Eye (tissue), 1 donor: ENCODE measurements around the gene HMCN1.

Source experiments
- DNase-seq: peaks from one replicate; pipeline ENCODE4 v3.0.0-alpha.2; 2015

HMCN1 gene

DNA sequence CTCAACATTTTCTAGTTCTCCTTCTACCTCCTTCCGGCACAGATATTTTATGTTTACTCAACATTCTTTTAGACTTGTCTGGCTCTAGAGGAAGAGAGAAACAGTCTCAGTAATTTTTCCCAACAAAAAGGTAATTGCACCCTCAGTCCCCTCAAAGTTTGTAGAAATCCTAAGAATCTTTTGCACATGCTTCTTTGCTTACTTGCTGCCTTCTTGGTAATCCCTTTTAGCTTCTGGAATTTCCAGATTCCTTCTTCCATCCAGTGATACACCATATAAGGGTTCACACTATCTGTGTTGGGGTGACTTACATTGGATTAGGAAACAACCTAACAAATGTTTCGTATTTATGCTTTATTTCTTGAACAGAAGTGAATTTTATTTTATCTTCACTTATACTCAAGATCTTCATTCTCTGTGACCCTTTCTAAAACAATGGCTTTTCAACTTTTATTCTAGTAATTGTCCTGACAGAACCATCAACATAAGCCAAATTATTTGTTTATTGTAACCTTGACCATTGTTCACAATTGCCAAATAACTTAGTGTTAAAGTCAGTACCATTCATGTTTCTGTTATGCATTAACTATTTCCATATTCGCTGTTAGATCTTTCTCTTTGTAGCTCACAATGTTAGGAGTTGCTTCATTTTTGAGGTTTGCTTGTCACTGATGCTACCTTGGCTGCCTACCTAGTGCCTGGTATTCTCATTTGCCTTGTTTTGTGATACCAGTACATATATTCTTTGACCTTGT, 238.1 kb downstream of the HMCN1 start:
- DNase-seq: no peak

DNA sequence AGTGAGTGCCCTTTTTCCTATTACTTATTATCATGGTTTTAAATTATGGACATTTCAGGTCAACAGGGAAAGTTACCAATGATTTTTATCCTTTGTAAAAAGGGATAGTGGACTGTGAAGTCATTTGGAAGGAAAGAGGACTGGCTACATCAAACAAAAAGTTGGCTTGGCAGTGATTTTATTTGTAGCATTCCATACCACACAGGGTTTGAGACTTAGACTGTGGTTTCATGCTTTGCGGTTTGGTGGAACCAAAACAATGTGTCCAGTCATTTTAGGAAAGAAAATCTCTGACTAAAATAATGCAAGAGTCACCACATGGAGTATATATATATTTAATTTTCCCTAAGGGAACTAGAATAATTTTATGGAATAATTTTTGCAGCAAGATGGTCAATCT, 239.5 kb downstream of the HMCN1 start:
- DNase-seq: peak; percentile 52

DNA sequence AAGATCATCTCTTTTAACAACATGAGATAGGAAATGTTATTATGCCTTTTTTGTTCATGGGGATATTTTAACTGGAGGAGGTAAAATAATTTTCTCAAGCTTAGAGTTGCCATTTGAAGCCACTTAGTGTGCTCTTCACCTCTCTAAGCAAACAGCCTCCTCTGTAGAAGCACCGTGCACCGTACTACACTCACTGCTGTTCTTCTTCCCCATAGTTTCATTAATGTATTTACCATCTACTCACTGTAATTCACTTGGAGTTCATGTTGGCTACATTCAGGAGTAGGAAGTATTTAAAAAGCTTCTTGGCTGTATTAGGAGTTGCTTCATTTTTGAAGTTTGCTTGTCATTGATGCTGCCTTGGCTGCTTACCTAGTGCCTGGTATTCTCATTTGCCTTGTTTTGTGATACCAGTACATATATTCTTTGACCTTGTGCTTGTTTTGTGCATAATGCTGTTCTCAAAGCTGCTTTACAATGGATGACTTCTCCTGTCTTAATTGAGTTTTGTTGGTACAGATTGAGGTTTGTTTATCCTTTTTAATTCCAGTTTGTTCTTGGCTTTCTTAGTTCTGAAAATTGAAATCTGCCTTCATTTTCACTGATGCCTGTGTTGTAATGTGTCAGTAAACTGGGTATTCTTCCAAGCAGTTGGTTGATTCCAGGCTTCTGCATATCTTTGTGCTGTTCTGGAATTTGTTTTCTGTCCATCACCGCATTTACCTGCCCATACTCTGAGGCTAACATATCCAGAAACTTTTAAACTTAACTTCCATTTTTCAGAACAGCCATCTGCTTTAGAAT, 240.4 kb downstream of the HMCN1 start:
- no peak for DNase-seq

DNA sequence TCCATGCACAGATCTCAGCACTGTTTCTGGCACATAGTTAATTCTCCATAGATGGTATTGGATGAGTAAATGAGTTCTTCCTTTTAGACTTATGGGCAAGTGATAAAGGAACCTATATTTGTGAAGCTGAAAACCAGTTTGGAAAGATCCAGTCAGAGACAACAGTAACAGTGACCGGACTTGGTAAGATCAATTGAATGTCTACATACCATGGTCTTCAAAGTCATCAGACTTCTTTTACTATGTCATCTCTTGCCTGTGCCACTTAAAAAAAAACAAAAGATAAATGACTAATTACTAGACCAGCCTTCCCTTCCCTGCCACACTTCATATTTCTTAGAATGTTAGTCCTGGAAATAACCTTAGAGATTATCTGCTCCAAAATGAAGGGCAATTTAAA, 246.7 kb downstream of the HMCN1 start:
- DNase-seq: no peak

DNA sequence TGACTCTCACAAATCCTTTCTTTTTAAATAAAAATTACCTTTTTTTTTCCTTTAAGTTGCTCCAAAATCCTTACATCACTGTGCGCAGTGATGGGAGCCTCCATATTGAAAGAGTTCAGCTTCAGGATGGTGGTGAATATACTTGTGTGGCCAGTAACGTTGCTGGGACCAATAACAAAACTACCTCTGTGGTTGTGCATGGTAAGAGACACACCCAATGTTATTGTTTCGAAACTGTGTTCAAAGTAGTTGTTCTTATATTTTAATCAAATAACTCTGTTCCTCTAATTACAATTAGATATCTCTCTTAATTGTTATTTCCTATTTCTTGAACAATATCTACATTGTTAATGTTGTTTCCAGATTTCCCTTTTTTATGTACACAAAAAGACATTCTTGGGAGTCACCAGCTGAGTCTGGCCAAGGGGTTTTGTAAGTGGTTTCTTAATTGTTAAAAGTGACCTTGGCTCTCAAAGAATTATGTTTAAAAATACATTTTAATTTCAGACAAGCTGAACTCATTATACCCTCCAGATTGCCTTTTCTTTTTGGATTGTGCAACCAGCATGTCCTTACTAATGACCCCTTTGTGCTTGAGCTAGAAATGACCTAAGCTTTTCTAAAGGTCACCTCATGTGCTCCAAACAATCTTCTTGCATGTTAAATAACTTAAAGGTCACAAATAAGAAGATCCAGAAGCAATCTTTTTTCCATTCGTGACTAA, 250.1 kb downstream of the HMCN1 start:
- peak; percentile 61 for DNase-seq

DNA sequence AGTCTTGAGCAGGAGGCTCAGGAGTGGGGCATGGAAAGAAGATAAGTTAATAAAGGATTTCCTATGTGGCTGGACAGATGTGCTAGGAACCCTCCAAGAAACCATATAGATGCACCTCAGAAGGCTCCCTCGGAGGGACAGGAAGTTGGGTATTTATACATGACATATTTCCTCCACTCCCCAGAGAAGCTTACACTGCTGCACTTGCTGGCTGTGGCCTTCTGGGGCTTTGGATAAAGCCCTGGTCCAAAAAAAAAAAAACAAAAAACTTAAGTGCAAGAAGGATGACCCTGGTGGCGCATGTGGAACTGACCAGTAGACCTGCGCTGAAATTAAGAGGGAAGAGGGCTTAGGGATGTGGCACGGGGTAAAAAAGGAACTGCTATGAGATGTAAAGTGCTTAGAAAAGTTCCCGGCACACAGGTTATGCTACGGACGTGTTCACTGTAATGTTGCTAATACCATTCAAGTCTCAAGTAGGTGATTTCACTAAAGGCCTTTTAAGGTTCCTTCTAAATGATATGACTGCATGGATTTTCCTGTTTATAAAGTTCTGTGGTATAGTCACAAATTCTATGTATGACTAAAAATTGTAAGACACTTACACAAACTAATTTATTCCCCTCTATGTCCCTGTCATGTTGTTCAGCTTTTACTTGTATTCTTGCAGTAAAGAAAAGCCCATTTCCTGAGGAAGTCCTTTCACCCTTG, 253.6 kb downstream of the HMCN1 start:
- no peak for DNase-seq

DNA sequence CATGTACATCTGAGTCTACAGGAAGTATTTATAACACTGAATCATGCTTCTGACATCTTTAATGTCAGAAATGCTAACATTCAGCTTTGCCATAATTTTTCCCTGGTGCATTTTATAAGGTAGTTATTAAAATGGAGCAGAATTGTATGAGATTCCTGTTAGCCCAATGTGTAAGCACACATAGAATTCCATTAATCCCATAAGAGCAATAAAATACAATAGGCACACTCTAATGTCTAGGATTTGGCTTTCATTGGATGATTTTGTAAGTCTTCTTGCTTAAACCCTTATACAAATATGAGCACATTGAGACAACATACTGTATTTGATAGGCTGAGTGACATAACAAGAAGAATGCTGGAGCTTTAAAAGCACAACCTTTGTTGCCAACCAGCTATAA, 256.4 kb downstream of the HMCN1 start:
- no peak for DNase-seq

DNA sequence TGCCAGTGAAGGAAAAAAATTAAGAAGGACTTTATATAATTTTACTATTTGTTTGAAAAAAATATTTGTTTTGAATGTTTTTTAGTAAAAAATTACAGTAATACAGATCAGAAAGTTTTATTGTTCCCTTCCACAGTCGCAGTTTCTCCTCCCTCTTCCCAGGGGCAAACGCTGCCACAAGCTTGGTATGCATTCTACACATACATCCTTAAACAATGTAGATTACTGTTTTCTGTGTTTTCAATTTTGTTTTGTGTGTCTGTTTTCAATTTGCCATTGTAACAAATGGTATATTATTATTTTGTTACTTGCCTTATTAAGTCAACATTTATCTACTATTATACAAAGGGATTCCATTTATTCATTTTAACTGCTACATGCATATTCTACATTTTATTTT, 257.1 kb downstream of the HMCN1 start:
- no peak for DNase-seq

DNA sequence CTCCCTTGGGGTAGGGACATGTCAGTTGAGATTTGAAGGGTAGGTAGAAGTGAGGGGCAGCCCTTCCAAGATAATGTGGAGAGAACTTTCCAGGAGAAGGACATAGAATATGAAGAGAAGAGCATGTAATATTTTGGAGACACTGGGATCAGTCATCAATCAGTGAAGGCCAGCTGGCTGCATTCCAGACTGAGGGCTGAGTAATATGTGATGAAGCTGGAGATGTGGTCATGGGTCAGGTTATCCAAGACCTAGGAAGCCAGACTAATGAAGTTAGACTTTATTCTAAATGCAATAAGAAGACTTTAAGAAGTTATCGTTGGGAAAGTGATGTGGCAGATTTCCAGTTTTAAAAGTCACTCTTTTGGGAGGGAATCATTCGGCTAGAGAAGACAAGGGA, 262.0 kb downstream of the HMCN1 start:
- no peak for DNase-seq

DNA sequence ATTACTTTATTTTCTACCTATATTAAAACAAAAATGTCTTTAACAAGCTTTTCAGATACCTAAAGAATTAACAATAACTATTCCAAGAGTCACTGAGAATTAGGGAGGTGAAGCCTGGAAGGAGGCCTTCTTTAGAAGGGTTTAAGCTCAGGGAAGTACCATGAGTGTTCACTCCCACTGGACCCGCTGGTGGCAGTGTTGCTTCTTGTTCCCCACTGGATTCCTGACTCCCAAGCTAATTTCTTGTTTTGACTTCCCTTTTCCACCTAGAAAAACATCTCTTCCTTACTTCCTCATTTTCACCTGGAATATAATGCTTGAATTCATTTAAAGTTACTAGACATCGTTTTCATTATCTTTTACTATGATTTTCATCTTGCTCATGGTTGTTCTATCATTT, 264.2 kb downstream of the HMCN1 start:
- DNase-seq: no peak

DNA sequence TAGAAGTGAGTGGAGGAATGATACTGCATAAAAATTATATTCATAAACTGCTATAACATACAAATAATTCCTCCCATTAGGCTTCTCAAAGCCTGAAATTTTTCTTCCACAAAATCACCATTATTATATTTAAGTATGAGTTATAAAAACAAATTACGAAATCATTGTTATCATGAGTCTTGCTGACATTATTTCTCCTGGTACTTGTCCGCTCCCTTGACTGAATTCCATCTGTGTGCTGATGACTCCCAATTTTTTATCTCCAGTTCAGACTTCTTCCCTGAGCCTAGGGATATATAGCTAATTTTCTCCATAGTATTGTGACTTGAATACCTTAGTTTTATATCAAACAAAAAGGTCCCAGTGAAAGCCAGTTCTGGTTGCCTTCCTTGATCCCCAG, 268.2 kb downstream of the HMCN1 start:
- DNase-seq: no peak

DNA sequence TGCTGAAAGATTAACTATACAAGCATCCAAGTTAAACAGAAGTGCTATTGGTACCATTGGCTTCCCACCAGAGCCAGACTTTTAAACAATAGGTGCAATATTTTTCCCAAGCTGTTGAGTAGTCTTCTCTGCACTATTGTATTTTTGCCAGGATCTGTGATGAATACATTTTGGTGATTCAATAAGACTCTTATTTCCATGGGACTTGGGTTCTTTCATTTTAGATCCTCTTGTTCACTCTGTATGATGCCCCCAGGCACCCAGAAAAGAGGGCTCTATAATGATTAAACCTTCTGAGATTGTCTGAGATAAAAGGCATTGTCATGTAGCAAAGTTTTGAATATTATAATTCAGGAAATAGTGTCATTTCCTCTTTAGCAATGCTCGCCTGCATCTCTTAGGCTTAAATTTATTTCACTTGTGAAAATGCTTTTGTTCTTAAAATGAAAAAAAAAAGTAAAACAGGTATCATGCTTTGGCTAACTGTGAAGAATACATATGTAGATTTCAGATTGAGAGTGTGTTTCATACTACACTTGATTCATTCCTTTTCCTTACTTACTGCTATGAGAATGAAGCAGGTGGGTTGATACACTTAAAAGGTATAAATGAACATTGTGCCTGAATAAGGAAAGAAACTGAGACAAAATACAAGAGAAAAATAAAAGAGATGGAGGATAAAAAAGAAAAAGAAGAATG, 275.0 kb downstream of the HMCN1 start:
- no peak for DNase-seq

DNA sequence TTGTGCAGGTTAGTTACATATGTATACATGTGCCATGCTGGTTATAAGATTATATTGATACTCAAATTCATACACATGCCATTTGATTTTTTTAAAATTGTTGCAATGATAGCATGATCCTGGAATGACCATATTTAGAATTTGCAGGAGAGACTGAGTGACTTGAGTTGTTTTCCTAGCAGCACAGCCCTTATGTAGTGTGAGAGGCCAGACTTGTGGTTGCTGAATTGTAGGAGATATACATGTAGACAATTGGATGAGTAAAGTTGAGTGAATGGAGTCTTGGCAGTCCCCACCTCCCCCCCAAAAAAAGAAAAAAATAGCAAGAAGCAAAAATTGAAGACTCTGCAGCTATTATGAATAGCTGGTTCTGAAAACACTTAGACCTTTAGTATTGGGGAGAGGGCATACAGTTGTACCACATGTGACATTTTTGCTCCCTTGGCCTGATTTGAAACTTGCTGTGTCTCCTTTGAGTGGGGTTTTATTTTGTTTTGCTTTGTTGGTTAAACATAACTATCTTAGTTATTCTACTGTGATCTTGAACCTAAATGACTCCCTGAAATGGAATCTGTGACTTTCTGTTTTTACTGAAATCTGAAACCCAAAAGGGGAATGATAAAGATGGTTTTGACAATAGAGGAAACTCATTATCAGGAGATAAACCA, 280.3 kb downstream of the HMCN1 start:
- DNase-seq: no peak

DNA sequence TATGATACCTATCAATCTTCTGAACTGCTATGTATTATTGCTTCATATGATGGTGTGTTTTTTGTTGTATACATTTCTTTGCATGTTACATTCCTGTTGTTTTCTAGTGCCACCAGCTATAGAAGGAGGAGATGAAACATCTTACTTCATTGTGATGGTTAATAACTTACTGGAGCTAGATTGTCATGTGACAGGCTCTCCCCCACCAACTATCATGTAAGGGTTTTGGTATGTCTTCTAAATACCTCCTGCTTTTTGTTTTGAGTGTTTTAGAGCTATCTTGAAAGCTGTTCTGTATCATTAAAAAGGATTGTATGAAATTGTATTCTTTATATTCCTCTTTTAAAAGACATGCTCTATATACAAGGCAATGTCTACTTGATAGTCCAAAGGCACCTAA, 282.7 kb downstream of the HMCN1 start:
- no peak for DNase-seq

DNA sequence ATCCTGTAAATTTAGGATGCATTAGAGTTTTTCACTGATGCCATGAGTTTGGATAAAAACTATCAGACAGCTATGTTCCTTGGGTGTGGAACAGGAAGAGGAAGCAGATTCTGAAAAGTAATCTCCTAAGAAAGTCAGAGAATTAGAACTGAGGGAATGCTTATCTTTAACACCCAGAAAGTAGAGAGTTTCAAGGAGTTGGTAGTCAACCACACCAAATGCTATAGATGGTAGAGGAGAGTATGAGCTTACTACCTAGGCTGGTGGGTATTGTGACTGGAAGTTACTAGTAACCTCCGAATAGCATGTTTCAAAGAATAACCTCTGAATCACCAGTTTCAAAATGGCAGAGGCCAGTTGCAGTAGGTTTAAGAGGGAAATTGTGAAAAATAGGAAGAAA, 288.0 kb downstream of the HMCN1 start:
- DNase-seq: no peak

DNA sequence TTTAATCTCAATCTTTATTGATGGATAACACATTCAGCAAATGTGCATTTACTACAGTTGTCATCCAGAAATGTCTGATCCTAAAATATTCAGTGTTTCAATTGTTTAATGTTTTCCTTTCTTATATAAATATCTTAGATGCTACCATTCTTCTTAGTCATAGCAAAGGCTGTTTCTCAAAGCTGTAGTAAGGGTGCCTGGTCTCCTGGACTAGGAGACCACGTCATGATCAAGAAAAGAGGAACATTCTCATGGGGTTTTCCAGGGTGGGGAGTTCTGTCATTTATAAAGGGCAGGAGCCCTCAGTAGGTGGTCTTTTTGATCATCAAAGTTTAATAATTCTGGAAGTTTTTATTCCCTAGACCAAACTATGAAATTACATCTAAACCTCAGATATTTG, 292.8 kb downstream of the HMCN1 start:
- DNase-seq: no peak

DNA sequence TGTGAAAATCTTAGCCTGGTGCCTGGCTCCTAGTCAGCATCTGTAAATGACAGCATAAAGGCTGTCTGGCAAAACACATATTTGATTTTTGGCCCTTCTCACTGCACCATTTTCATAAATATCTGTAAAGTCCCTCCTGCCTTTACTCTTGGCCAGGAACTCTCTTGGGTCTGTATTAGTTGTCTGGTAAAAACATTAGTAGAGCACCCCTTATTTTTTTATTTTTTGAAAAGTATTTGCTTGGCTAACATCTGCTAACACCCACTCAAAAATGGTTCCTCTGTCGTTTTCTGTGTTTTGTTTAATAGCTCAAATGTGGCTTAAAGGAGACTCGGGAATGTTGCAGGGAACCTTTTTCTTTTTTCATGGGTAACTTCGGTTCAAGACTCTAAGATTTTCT, 293.4 kb downstream of the HMCN1 start:
- DNase-seq: no peak

DNA sequence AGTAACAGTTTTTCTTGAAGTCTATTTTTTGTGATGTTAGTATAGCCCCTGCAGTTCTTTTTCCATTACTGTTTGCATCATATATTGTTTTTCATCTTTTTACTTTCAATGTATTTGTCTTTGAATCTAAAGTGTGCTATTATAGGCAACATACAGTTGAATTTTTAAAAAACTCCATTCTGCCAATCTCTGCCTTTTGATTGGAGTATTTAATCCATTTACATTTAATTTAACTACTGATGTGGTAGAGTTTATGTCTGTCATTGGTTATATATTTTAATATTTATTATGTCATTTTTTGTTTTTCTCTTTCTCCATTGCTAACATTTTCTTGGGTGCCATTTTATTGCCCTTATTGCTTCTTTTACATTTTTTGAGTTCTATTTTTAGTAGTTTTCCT, 296.3 kb downstream of the HMCN1 start:
- DNase-seq: no peak

DNA sequence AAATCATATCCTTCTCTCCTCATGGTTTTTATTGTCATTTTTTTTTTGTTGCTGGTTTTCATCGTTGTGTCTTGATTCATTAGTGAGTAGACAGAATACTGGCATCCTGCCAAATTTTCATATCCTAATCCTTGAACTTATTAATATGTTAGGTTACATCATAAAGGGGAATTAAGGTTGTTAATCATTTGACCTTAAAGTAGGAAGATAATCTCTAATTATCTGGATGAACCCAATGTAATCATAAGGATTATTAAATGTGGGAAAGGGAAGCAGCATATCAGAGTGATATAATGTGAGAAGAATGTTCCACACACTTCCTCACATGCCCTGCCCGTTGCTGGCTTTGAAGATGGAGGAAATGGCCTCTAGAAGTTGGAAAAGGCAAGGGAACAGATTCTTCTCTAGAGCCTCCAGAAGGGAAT, 299.7 kb downstream of the HMCN1 start:
- peak; percentile 14 for DNase-seq

DNA sequence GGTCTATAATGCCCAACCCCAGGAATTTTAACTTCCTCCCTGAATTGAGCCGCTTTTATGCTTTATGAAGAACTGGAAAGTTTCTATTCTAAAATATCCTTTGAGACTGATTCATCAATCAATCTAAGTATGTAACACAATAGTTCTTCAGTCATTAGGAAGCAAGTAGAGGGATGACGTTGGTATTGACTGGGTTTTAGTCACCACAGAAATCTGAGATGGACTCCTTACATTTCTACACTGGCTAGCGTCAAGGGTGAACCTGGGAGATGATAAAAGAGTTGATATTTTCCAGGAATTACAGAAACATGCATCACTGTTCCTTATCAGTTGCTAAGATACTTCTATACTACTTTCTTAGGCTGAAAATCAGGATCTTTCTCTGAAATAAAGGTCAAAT, 308.0 kb downstream of the HMCN1 start:
- no peak for DNase-seq

DNA sequence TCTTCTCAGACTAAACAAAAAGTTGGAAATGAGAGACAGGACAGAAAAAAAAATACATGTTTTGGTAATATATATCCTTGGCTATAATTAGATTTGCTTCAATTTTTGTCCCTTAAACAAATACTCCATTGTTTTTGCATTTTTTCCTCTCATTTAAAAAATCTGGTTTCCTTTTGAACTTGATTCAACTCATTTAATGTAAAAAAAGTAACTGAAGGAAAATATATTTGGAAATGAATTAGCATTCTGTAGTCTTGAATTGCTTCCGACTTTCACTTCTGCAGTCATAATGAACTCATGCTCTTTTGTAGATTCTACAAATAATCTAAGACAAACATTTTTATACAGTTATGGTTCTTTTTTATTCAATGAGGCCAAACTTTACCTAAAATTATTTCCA, 309.1 kb downstream of the HMCN1 start:
- no peak for DNase-seq

DNA sequence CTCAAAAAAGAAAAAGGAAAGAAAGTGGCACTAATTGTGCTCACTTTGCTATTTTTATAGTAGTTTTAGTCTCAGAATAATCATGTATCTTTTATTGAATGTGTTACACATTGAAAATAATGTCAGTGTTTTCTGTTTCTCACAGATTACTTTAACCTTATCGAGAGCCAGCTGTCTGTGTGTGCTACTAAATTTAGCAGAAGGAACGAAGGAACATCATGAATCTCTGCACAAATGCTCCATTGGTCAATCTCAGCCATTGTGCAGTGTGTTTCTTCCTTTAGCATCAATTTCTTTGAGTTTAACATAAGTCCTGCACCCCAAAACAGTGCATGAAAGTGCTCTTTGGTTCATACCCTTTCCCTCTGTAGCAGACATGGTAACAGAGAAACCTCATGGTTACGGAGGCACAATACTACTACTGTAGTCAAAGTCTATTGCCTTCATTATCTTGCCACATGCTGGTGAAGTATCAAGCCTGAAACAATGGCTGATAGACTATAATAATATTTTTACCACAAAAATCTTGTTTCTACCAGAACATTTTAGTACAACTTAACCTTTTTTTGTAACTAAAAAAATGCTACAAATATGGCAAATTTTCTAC, 310.0 kb downstream of the HMCN1 start:
- DNase-seq: no peak
